LNCaP clone FGC (cell line): ENCODE results near the gene NOL3.
A peak's percentile ranks its signal among the peaks of the same experiment; 100 is the strongest.

ENCODE experiments used
- DNase-seq: peaks from one replicate; pipeline ENCODE4 v3.0.0-alpha.2; 2011; ENCODE audit warnings: low read depth
- H3K4me3 ChIP-seq: 2 replicates; pipeline ENCODE4 v1.5.1; 2011; ENCODE audit warnings: mild to moderate bottlenecking, low read depth, low read length, control low read depth
- TF ChIP-seq, protein P1 (sequence below): IDR thresholded peaks from 2 replicates; pipeline ENCODE4 v1.5.1; 2012; ENCODE audit warnings: mild to moderate bottlenecking; ENCODE audit not compliant: control insufficient read depth, insufficient read depth; ENCODE audit errors: extremely low read depth

NOL3 gene

DNA sequence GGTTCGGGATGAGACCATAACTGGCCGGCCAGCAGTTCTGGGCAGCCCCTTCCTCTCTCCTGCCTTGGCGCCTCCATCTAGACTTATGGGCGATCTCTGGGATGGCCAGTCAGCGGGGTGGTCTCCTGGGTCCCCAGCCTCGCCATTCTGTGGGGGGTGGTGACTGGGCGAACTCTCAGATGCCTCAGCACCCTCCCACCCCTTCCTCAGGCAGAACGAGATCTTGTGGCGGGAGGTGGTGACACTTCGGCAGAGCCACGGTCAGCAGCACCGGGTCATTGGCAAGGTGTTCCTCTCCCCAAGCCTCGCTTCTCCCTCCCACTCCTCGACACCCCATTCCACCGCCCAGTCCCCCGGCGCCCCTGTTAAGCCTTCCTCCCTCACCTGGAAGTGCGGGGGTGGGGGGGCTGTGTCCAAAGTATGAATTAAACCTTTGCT lies 4.2 kb upstream of the NOL3 start:
- DNase-seq = no peak
- H3K4me3 ChIP-seq = no peak overlapping the region
- TF ChIP-seq, protein P1, sequence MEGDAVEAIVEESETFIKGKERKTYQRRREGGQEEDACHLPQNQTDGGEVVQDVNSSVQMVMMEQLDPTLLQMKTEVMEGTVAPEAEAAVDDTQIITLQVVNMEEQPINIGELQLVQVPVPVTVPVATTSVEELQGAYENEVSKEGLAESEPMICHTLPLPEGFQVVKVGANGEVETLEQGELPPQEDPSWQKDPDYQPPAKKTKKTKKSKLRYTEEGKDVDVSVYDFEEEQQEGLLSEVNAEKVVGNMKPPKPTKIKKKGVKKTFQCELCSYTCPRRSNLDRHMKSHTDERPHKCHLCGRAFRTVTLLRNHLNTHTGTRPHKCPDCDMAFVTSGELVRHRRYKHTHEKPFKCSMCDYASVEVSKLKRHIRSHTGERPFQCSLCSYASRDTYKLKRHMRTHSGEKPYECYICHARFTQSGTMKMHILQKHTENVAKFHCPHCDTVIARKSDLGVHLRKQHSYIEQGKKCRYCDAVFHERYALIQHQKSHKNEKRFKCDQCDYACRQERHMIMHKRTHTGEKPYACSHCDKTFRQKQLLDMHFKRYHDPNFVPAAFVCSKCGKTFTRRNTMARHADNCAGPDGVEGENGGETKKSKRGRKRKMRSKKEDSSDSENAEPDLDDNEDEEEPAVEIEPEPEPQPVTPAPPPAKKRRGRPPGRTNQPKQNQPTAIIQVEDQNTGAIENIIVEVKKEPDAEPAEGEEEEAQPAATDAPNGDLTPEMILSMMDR = no peak

DNA sequence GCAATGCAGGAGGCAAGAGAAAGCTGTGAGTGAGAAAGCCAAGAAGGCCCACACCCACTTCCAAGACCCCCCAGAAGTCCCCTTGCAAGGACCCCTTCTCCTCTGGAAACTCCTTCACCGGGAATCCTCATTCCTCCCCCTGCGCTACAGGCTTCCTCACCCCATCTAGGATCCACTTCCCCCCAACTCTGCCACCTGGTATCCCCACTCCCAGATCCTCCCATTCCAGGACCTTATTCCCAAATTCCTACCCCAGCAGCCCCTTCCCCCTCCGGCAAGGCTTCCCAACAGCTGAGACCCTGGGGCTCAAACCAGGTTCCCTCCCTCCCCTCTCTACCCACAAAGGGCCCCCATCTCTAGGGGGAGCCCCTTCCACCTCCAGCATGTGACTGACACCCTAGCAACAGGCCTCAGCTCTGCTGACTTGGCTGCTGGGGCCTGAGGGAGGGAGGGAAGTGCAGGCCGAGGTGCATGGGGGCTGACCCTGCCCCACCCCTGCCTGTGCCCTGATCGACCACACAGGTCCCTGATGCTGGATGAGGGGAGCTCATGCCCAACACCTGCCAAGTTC lies 3.7 kb upstream of the NOL3 start:
- H3K4me3 ChIP-seq = no peak overlapping the region
- DNase-seq = no peak
- TF ChIP-seq, protein P1 = no peak

DNA sequence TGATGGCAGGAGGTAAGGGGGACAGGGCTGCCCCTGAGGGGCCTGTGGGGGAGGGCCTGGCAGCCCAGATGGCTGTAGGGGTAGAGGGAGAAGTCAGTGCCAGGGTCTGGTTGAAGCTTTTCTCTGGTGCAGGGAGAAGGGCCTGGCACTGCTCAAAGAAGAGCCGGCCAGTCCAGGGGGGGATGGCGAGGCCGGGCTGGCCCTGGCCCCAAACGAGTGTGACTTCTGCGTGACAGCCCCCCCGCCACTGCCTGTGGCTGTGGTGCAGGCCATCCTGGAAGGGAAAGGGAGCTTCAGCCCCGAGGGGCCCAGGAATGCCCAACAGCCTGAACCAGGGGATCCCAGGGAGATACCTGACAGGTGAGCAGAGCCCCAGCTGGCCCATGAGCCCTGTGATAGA lies 2.8 kb upstream of the NOL3 start:
- no peak for DNase-seq
- TF ChIP-seq, protein P1 = no peak
- H3K4me3 ChIP-seq = no peak overlapping the region

DNA sequence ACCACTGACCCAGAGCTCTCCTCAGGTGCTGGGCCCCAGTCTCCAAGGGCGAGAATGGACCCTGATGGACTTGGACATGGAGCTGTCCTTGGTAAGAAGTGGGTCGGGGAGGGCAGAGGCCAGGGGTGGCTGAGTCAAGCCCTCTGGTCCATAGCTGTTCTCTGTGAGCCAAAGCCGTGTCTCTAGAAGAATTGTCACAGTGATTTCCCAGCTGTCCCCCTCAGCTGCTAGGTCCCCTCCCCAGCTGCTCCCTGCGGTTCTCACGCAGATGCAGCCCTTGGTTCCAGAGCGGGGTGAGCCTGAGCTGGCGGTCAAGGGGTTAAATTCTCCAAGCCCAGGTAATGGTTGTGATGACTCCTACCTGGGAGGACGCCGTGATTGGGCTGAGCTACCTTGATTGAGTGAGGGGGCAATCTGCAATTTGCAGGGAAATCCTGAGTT lies 1.3 kb upstream of the NOL3 start:
- TF ChIP-seq, protein P1 = no peak
- H3K4me3 ChIP-seq = no peak overlapping the region

DNA sequence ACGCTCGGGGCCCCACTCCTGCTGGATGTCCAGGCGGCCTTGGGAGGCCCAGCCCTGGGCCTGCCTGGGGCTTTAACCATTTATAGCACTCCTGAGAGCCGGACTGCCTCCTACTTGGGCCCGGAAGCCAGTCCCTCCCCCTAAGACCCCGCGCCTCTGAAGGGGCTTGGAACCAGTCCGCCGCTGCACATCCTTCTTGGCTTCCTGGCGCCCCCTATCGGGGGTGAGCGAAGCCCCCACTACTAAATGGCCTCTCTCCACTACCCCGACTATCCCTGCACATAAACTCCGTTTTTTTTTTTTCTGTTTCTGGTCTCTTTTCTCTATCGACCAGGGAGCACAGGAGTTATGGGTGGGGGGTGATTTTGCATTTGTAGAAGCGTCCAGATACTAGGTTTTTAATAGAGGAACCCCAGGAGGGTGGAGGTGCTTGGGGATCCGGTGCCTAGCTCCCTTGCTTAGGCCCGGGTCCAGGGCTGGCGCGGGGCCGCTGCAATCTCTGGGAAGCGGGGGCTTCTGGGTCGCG lies 633 bp upstream of the NOL3 start:
- no peak for DNase-seq
- TF ChIP-seq, protein P1 = 0 out of 2 replicates have a peak, but pooled peaks have one; percentile 15
- no peak overlapping the region for H3K4me3 ChIP-seq

More for the DNA sequence above, 1.3 kb upstream of the NOL3 start:
- DNase-seq = no peak

DNA sequence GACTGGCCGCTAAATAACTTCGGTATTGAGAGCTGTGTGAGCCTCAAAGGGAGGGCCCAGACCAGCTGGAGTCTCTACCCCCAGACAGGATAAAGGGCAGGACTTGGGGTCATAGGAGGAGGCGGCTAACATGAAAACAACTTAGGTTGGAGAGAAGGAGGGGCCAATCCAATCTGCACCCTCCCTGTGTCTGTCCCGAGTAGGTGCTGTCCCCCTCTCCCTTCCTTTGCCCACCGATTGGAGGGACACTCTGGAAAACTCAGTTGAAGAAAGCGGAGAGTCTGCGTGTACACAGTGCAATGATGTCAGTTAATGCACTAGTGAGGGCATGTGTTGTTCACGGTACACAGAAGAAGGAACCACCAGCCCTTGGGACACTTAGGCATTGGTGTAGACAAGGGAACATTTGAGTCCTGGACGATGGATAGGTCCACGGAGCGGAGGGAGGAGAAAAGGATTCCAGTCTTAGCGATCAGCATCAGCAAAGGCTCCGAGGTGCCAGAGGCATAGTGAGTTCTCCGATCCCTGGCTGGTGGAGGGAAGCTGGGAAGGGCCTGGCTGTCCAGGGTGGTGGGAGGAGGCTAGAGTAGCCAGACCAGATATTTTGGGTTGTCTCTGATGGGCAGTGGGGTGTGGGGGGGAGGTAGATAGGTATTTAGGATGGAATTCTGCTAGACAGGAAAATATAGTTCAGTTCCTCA lies 761 bp downstream of the NOL3 start:
- no peak for DNase-seq
- TF ChIP-seq, protein P1 = no peak
- no peak overlapping the region for H3K4me3 ChIP-seq

DNA sequence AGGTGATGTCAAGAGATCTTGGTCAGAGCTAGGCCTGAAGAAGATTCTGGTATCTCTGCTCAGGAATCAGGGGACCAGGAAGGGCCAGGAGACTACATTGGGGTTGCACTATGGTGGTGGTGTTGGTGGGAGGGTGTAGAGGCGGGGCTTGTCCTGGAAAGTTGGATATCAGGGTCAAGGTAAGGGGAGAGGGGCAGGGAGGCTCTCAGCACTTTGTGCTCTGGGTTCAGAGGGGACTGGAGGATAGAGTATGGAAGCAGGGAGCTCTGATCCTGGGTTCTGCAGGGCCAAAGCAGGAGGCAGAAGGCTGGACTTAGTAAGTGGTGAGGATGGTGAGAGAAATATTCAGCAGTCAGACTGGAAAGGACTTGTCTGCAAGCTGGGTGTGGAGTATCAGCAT lies 3.0 kb downstream of the NOL3 start:
- DNase-seq = no peak
- TF ChIP-seq, protein P1 = no peak
- H3K4me3 ChIP-seq = peak overlapping the region; percentile 52
